Subcutaneous adipose tissue (tissue), 4 donors: ENCODE results near the gene TRNAU1AP. TPM values are rescaled to one million over a fixed set of nuclear protein-coding genes. Genes with fewer than 3 reads are reported as not detected.

Experiments
- CTCF ChIP-seq: fragments of 450-650 bp; IDR thresholded peaks from one replicate; pipeline ENCODE4 v1.5.1; 2016; ENCODE audit warnings: low read depth, mild to moderate bottlenecking, control low read depth, antibody characterized with exemption, moderate library complexity
- total RNA-seq, 4 donors: library from RNA; depleted of rRNA; stranded (reverse); fragments of >200 nt; gene quantifications; one replicate each; pipeline ENCODE4 v1.1.0, GENCODE V29; 2016

TRNAU1AP gene
- total RNA-seq, 4 donors from 2014 or later: 20.5 to 27.2 (median 26.5) TPM

- no peak for TF ChIP-seq CTCF
These were observed 38.9 kb downstream of the TRNAU1AP start, which contains the start of gene RAB42 for GRCh38 chr1:28591708-28592320. Gene RAB42, plus strand, starts transcription at chr1:28592265. Its CDS starts 247 bp downstream, at chr1:28592512.

DNA sequence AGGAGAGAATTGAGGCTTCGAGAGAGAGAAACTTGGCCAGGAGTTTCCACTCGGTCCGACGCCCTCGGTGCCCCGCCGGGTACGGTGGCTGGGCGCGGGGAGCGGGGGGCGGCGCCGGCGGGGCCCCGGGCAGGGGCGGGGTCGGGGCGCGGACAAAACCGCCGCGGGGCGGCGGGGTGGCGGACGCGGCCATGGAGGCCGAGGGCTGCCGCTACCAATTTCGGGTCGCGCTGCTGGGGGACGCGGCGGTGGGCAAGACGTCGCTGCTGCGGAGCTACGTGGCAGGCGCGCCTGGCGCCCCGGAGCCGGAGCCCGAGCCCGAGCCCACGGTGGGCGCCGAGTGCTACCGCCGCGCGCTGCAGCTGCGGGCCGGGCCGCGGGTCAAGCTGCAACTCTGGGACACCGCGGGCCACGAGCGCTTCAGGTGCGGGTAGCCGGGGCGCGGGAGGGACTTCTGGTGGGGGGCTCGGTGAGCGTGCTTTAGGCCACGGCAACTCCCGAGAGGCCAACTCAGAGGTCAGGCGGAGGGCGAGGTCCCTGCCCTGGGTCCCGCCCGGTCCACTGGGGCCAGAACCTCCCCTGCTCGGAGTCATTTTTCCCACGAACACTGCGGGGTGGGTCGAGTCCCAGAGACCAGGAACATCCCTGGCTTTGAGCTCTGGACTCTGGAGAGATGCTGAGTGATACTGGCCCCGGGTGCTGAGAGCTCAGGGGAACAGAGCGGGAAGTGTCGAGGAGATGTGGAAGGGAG lies 39.6 kb downstream of the TRNAU1AP start:
- TF ChIP-seq CTCF: no peak

DNA sequence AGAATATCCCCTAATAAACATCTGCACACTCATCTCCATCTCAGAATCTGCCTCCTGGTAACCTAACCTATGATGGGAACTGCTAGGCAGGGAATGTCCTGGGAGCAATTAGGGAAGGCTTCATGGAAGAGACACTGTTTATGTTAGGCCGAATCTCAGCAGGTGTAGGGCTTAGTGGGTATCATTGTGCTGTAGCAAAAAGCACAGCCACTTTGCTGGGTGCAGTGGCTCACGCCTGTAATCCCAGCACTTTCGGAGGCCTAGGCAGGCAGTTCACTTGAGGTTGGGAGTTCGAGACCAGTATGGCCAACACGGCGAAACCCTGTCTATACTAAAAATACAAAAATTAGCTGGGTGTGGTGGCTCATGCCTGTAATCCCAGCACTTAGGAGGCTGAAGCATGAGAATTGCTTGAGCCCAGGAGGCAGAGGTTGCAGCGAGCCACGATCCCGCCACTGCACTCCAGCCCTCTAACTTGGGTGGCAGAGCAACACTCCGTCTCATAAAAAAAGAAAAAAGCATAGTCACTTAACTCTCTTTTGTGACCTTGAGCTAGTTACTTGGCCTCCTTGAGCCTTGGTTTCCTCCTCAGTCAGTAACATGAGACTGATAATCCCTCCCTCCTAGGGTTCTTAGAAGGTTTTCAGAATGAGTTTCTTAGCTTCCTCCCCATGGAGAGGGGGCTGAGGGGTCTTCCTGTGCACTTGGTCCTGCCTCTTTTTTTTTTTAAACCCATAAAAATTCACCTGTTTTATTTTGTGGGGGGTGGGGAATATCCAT lies 42.7 kb downstream of the TRNAU1AP start:
- TF ChIP-seq CTCF: no peak

DNA sequence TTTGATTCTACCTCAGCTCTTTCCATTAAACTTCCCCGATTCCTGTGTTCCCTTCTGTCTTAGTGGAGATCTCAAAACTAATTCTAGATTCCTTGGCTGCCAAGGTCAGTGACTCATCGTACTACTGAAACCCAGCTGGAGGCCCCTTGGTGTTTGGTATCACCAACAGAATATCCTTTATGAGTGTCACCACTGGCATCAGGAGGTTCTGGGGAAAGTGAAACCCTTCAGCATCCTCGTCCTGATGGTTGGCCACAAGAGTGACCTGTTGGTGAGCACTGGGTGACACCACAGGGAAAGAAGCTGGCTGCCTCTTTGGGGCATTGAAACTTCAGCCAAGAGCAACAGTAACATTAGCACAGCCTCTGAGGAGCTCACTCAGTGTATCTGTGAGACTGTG lies 48.8 kb downstream of the TRNAU1AP start:
- no peak for TF ChIP-seq CTCF

DNA sequence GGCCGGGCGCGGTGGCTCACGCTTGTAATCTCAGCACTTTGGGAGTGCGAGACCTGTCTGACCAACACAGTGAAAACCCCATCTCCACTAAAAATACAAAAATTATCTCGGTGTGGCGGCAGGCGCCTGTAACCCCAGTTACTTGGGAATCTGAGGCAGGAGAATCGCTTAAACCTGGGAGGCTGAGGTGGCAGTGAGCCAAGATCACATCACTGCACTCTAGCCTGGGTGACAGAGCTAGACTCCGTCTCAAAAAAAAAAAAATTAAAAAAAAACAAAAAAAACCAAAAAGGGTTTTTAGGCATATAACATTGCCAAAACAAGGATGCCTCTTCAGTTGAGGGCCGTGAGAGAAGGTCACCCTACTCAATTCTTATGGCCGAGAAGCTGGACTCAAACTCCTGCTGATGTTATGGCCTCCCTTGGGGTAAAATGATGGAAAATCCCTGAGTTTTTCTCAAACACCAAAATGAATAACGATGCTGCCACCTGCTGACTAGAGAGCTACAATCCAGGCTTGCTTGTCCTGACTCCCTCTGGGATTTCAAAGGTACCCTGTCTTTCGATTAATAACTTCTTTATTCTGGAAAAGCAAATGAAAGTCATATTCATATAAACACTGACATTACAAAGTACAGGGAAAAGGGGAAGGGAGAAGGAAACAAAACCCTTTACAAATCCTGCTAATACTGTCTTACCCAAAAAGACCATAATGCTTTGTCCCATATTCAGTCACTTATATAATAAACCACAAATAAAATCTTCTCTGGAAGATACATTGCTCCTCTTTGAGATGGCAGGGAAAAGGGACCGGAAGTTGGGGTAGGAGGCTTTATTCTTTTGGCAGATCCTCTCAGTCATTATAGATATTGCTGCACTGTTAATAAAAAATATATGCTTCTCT lies 49.9 kb downstream of the TRNAU1AP start:
- TF ChIP-seq CTCF: no peak

GRCh38 chr1:28604411-28604810 lies 51.5 kb downstream of the TRNAU1AP start:
- no peak for TF ChIP-seq CTCF
